Right kidney (tissue), 1 donor: ENCODE data around the gene ARHGEF39.

Source experiments
- DNase-seq: peaks from one replicate; pipeline ENCODE4 v3.0.0-alpha.2; 2016

ARHGEF39 gene

DNA sequence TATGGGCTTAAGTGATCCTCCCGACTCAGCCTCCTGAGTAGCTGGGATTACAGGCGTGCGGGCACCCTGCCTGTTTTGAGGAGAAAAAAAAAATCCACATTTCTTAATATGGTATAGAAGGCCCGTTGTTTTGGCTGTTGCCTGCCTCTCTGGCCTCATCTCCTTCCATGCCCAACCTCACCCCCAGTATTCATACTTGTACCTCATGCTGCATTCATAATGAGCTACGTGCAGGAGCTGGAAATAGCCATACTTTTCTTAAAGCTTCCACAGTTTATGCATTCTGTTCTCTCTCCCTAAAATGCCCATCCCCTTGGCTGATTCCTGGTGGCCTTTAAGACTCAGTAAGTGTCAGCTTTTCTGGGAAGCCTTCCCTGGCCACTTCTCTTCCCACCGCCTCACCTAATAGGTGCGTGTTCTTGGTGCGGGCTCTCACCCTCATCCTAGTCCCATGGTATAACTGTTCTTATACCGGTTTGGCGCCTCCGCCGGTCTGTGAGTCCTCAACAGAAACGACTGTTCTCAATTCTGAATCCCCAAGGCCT lies 26.8 kb upstream of the ARHGEF39 start:
- no peak for DNase-seq

DNA sequence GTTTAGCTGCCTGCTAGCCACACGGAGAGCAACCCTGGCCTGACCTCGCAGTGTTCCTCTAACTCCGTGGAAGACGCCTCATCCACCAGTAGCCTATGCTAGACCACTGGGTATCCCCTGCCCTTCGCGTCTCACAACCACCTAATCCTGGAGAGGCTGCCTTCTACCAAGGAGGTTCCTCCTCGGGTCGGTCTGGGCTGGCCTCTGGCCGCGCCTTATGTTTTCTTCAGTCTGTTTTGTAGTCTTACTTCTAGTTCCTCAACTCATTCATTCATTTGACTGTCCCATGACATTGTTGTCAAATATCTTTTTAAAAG lies 26.3 kb upstream of the ARHGEF39 start:
- DNase-seq = no peak

DNA sequence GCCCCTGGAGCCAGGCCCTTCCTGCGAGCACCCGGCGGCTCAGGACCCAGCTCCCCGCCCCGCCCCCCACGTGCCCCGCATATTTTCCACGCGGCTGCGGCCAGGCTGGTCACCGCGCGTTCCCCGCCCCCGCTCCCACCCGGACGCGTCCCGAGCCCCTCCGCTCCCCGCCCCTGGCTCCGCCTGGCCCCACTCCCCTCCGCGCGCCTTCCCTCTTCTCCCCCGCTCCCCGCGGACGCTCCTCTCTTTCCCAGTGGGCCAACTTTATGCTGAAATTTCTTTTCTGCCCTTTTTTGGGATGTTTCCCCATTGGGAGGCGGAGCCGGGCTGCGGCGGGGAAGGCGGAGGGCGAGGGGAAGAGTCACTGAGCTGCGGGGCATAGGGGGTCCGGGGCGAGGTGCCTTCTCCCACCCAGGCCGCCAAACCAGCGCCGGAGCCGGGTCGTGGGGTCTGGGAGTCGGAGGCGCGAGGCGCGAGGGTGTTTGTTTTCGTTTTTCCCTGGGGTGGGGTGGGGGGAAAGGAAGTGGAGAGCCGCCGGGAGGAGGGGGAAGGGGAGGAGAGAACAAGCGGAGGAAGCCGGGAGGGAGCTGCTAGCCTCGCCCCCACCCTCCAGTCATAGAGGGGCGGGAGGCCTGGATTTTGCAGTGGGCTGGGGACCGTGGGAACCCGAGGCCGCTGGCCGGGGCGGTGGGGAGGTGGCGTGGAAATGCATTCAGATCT lies 25.8 kb upstream of the ARHGEF39 start:
- peak; percentile 71 for DNase-seq

DNA sequence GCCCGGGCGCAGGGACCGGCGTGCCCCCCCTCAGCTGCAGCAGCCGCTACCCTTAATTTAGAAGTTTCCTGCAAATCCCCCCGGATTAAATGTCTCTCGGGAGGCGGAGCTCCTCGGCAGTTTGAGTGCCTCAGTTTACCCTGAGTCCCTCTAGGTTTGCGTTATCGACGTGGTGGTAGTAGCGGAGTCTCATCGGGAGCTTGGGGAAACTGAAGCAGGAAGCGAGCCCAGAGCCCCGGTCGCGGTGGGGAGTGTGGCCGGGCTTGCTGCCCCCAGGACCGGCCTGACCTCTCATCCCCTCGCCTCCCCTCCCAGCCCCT lies 25.3 kb upstream of the ARHGEF39 start:
- peak; percentile 72 for DNase-seq

DNA sequence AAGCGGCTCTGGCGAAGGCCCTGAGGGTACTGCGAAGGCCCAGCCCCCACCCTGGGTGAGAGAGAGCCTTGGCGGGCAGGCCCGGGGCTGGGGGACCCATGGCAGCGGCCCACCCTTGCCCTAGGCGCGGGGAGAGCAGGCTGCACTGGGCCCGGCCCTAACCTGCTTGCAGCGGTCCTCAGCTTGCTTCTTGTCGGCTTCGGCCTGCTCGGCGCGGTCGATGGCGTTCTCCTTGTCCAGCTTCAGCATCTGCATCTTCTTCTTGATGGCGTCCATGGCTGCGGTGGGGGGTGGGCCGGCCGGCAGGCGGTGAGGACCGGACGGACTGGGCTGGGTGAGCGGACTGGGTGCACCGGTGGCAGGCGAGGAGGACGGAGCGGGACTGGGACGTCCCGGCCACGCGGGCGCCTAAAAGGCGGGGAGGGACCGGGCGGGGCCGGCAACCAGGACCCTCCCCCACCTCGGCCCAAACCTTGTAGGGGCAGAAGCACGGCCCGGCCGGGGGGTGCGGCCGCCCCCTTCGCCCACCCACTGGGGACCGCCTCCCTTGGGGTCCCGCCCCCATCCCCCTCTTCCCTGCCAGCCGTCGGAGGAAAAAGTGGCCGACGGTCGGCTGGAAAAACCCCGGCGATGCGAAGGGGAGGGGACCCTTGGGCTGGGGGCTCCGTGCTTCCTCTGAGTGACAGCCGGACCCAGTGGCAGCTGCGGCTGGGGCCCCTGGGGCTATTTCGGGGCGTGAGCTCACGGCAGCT lies 24.7 kb upstream of the ARHGEF39 start, which contains the start of gene TPM2:
TSS of gene TPM2 (minus strand) at position 384 of the 752 bp plus-strand sequence. CDS start at position 276, 108 bp downstream.
- peak; percentile 75 for DNase-seq

DNA sequence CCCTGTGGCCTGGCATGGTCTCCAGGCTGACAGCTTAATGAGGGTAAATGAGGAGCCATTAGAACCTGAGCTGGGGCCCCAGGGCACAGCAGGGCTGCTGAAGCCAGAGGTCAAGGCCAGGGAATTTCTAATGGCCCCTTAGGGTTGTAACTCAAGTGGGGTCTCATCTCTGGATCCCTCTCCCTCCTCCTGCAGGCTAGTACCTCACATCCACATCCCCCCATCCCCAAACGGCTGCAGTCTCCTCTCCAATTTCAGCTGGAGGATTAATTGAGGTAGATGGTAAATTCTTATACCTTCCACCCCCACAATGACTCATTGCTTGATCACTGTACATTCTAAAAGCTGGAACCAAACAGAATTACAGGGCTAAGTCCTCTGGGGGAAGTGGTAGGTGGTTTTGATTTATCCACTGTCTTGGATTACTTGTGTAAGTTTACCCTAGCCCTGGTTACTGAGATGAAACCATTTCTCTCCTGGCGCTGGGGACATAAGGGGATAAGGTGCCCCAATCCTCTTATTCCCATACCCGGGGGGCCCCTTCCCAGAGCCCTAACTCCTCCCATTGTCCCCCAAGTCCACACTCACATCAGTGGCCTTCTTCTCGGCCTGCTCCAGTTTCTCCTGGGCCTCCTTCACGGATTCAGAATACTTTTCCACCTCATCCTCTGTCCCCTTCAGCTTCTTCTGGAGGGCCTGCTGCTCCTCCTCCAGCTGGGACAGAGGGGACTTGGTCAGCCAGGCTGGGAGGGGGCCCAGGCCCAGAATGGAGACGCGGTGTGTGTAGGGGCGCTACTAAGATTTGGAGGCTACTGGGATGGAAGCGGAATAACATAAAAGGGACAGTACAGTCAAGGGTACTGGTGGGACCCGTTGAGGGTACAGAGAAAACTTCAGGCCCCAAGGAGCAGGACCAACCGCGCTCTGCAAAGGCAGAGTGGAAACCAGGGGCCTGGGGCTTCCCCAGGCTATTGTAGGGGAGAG lies 23.9 kb upstream of the ARHGEF39 start:
- DNase-seq = no peak

DNA sequence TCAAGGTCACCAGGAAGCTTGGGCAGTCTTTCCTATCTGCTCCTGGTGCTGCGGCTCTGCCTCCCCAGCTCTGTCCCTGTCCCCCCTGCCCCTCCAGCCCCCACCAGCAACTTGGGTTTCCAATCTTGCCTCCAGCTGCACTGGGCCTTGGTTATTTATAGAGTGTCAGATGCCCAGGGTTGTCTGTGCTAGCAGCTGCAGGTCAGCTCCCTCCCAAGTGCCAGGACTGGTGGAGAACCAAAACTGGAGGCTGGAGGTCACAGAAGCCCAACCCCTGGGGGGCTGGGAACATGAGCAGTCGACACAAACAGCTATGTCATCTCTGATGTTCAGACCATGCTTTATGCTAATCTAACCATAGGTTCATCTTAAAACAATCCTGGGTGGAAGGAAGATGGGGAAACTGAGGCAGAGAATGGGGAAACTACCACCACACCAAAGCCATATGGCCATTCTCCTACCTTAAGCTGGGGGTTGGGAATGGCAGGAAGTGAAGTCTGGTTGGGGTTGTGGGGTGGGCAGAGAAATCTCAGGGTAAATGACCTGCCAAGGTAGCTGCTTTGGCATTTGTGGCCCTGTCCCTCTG lies 23.1 kb upstream of the ARHGEF39 start:
- DNase-seq = no peak

DNA sequence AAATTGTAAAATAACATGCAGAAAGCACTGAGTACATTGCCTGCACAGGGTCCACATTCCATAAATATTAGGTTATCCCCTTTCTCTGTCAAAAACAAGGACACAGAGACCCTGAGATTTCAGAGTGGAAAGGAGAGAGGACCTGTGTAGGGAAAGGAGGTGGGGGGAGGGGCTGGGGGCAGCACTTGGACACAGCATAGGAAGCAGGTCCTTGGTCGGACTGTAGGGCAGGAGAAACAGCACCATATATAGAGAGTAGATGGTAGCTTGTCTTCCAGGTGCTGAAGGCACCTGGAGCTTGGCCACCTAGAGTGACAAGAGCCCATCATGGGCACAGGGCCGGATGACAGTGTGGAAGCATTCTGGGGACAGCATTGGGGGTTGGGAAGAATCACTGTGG lies 22.3 kb upstream of the ARHGEF39 start:
- DNase-seq = no peak

DNA sequence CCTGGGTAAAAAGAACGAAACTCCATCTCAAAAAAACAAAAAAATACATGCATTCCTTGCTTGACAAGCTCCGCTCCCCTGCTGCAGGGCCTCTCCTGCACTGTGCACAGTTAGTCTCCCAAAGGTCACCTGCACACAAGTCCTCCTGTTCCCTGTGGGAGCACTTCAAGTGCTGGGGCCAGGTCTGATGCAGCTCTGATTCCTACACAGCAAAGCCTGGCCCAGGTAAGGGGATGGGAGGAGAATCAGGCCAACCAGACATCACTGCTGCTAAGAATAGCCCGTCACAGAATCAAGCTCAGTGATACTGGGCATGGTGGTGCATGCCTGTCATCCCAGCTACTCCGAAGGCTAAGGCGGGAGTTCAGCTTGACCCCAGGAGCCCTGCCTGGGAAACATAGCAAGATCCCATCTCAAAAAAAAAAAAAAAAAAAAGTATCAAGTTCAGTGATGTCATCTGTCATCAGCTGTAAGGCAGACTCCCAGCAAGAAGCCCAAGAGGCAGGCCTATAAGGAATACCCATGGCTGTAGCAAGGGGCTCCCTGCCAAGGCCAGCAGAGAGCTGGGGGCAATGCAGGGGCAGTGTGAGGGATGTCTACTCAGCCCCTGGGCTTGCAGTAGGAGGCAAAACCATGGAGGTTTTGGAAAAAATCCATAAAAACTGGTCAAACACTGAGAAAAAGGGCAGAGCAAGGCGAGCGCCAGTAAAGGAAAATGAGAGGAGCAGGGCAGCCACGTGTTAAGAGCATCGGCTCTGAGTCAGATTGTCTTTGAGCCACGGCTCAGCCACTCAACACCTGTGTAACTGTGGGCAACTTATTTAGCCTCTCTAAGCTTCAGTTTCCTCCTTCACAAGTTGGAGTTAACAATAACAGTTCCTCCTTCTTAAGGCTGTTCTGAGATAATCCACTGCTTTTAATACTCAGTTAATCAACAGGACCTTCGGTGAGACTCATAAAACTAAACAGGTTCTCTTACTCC lies 21.5 kb upstream of the ARHGEF39 start:
- no peak for DNase-seq

DNA sequence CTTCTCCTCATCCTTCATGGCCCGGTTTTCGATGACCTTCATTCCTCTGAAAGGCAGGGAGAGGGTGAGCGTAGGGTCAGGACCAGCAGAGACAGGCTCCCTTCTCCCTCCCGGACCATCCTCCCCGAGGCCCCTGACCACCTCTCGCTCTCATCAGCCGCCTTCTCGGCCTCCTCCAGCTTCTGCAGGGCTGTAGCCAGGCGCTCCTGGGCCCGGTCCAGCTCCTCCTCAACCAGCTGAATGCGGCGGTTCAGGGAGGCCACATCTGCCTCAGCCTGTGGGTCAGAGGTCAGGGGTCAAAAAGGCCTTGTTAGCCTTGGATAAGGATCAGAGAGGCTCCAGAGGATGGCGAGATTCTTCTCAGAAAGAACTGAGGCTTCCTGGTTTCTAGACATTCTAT lies 20.5 kb upstream of the ARHGEF39 start:
- no peak for DNase-seq

DNA sequence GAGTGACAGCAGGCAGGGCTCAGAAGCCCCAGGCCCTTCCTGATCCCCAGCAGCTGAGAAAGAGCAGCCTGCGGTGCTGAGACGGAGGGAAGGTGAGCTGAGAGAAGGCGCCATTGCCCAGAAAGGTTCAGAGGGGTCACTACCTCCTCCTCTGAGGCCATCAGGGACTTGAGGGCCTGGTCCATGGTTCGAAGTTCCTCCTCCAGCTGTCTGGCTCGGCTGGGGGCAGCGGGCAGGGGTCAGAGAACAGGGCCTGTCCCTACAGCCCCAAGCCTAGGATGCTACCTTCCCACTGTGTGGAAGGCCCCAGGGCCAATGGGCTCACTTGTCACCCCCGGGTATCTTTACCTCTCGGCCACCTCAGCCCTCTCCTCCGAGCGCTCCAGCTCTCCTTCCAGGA lies 19.9 kb upstream of the ARHGEF39 start:
- no peak for DNase-seq

DNA sequence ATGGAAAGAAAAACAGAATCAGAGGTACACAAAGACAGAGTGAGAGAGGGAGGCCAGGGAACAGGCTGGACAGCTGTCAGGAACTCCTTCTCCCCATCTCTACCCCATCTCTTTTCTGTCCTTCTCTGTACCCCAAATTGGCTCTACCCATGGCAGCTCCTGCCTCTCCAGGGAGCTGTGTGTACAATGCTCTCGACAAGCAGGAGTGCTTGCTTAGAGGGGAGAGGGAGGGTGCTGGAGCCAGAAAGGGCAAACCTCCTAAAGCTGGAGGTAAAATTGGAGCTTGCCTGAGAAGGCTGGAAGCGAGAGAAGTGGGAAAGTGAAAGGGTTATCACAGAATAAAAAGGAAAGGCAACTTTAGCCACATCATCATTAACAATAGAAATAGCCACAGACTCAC lies 18.3 kb upstream of the ARHGEF39 start:
- no peak for DNase-seq

DNA sequence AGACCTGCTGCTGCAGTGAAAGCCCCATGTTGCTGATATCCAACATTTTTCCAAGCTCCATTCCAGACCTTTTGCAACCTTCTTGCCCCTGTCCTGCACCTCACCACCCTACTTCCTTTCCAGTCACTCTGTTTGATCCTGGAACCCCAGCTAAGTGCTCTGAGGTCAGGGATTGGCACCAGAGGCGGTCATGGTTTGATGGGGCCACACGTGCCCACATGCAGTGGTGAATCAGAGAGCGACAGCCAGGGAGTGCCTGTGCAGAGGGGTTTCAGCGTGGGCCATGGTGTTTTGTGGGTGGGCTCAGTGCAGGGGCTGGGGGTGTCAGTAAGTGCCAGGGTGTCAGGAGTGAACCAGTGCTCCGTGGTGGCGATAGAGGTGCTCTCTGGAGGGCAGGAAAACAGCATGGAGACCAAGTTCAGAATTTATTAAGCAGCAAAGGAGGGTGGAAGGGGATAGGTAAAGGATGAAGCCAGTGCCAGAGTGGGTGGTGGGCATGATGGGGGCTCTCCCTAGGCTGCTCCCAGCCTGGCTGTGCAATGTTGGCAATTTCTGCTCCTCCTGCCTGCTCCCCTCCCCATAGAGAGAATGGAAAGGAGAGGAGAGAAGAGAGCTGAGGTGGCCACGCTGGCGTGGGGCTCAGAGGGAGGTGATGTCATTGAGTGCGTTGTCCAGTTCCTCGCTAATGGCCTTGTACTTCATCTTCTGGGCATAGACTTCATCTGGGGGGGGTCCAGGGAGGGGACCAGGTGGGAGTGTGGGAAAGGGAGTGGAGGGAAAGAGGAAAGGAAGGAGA lies 17.7 kb upstream of the ARHGEF39 start:
- no peak for DNase-seq

DNA sequence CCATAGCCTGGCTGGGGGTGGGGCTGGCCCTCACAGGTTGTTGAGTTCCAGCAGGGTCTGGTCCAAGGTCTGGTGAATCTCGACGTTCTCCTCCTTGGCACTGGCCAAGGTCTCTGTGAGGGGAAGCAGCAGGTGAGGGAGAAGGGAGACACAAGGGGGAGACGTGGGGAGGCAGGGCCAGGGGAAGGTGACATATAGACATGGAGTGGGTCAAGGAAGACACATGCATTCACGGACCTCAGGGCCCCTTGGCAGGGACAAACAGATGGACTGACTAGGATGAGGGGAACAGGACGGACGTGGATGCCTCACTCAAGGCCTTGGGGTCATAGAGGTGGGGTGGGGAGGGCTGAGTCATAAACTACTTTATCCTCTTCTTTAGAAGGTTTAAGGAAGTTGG lies 17.1 kb upstream of the ARHGEF39 start:
- no peak for DNase-seq

DNA sequence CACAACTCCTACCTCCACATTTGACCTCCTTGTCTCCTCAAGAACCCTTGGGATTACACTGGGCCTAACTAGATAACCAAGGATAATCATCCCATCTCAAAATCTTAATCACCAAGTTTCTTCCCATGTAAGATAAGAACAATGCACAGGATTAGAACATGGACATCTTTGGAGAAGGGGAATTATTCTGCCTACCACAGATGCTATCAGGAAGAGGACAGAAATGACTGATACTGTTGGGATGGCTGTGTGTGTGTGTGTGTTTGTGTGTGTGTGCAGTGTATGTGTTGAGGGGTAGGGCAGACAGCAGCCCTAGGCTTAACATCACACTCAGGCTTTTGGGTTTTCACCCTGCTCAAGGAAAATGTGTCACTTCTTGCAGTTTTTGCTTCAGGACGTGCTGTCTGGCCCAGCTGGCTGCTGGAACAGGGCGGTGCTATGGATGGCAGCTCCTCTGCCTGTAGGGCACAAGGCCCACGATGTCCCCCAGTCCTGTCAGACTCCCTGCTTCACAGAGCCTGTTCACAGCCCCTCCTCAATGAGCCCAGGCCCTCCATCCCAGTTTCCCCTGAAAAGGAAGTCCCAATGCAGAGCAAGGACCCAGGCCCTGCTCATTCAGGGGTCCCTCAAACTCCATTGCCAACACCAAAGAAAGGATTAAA lies 16.5 kb upstream of the ARHGEF39 start:
- no peak for DNase-seq

DNA sequence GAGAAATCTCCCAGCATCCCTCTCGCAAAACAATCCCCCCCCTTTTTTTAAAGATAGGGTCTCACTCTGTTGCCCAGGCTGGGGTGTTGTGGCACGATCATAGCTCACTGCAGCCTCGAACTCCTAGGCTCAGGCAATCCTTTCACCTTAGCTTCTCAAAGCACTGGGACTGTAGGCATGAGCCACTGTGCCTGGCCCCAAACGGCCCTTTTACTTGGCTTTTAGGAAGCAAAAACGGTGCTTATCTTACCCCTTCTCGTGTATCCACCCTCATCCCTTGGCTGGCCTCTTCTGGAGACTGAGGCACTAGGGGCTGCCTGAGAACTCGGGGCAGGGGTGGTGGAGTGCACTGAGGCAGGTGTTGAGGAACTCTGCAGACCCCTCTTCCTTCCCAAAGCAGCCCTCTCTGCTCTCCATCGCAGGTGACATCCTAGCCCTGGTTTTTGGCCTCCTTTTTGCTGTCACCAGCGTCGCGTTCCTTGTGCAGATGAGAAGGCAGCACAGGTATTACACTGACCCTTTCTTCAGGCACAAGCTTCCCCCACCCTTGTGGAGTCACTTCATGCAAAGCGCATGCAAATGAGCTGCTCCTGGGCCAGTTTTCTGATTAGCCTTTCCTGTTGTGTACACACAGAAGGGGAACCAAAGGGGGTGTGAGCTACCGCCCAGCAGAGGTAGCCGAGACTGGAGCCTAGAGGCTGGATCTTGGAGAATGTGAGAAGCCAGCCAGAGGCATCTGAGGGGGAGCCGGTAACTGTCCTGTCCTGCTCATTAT lies 15.5 kb upstream of the ARHGEF39 start:
- DNase-seq = no peak

DNA sequence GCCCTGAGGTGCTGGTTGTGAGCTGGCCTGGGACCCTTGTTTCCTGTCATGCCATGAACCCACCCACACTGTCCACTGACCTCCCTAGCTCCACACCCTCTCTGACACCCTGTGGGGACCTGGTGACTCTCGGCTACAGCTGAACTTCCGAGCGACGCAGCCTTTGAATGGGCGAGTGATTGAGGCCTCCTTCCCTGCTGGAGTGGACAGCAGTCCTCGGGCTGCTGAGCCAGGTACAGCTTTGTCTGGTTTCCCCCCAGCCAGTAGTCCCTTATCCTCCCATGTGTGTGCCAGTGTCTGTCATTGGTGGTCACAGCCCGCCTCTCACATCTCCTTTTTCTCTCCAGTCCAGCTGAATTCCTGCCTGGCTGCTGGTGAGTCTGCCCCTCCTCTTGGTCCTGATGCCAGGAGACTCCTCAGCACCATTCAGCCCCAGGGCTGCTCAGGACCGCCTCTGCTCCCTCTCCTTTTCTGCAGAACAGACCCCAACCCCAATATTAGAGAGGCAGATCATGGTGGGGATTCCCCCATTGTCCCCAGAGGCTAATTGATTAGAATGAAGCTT lies 14.9 kb upstream of the ARHGEF39 start:
- DNase-seq = no peak

DNA sequence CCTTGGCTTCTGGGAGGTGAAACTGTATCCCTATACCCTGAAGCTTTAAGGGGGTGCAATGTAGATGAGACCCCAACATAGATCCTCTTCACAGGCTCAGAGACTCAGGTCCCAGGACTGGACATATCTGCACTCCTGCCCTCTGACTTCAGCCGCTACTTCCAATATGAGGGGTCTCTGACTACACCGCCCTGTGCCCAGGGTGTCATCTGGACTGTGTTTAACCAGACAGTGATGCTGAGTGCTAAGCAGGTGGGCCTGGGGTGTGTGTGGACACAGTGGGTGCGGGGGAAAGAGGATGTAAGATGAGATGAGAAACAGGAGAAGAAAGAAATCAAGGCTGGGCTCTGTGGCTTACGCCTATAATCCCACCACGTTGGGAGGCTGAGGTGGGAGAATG lies 14.1 kb upstream of the ARHGEF39 start:
- DNase-seq = no peak
